ENCODE results near the gene AR.
A peak's percentile ranks its signal among the peaks of the same experiment; 100 is the strongest.

GRCh38 chrX:67555578-67556203 lies 11.9 kb downstream of the AR start:
- TF ChIP-seq CTCF (IDR thresholded peaks at IDR 0.05) (peak; percentile 29 to 51 (median 46)), POLR2A (IDR thresholded peaks at IDR 0.05) (no peak)

Data from vagina (tissue), 2 donors.